GM10847 (cell line): Measurements from ENCODE around the gene PAM16.

Experiments used
- POLR2A ChIP-seq: IDR thresholded peaks from 2 replicates; pipeline ENCODE4 v1.6.1; 2011; ENCODE audit not compliant: insufficient read length; ENCODE audit errors: extremely low read depth

Gene PAM16

DNA sequence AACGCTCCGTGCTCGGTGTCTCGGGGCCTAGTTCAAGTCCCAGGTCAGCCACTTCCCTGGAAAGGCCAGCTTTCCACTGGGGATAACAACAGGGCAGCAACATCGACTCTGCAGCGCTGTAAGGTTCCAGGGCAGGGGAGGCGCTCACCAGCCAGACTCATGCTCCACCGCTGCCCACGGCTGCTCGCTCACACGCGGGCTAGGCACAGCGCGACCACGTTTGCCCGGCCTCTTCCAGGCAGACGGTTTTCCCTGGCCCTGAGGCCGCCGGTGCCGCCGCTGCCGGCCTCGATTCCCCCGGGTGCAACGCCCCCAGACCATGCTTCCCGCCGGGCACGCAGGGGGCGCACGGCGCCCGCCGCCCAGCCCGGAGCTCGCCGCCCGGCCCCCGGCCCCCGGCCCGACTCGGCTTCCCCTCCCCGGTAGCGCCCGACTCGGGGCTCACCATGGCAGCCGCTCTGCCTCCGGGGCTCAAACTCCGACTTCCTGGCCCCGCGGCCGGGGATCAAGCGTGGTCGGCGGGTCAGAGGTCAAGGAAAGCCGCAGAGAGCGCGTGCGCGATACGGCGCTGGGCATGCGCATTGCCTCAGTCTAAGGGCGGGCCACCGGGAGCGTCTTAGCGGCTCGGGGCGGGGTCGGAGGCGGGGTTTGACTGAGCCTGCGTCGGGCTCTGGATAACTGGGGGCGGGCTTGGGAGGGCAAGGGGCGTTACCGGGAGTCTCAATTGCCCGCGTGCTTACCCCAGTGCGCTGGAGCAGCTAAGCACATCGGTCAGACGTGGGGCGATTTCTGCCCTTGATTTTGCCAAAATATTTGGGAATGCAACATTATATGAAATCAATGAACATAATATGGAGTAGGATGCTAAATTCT lies at the start of gene PAM16:
TSS of gene PAM16 (minus strand) at position 535 of the 873 bp plus-strand sequence. CDS start at position 448, 87 bp downstream.
- peak; percentile 88 for TF ChIP-seq POLR2A

- no peak for TF ChIP-seq POLR2A
Measured at GRCh38 chr16:4399001-4399730, 48.0 kb upstream of the PAM16 start.

GRCh38 chr16:4395055-4395726 lies 44.1 kb upstream of the PAM16 start:
- no peak for TF ChIP-seq POLR2A

DNA sequence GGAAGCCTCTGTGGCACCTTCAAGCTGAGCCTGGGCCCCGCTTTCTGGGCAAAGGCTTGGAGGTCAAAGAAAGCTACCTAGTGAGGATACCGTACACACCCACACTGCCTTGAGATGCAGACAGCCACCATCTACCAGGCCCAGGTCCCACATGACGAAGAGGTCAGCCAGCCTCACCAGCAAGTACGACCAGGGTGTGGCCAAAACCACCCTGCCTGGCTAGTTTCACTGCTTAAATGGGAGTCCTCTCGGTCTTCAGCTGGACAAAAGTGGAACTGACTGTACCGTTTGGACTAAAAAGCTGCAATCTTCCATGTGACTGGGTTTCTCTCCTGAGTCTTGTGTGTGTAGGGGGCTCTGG lies 42.1 kb upstream of the PAM16 start:
- TF ChIP-seq POLR2A: no peak

DNA sequence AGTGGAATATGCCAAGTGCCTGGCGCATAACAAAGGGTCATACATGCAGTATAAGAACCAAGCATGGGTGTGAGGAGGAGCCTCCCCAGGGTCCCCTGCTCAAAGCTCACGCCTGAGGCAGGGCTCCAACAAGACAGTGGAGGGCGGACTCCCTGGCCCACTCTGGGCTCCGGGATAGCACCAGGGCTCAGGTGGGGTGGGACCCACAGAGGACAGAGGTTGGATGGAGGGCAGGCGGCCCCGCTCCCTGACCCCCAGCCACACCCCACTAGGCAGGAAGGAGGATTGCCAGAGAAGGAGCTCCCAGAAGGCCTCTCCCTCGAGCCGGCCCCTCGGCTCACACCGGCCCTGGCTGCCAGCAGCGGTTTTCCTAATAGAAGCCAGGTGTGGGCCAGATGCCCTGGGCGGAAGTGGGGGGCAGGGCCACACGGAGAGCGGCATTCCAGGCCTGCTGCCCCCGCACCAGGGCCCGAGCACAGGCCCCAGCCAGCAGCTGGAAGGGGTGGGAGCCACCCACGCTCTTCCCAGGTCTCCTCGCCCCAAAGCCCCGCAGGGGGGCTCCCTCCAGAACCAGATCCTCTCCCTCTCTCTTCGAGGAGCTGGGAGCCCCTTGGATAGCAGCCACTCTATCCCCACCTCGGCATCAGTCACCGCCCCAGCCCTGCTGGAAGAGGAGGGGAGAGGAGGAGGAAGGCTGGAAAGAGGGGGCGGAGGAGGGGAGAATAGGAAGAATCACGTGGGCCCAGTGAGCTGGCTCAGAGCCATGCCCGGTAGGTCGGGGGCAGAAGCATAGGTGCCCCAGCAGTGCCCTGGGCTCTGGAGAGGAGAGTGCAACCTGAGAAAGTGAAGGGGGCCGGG lies 41.5 kb upstream of the PAM16 start:
- no peak for TF ChIP-seq POLR2A

- TF ChIP-seq POLR2A: no peak
Measured at GRCh38 chr16:4391631-4392381, 40.7 kb upstream of the PAM16 start.

DNA sequence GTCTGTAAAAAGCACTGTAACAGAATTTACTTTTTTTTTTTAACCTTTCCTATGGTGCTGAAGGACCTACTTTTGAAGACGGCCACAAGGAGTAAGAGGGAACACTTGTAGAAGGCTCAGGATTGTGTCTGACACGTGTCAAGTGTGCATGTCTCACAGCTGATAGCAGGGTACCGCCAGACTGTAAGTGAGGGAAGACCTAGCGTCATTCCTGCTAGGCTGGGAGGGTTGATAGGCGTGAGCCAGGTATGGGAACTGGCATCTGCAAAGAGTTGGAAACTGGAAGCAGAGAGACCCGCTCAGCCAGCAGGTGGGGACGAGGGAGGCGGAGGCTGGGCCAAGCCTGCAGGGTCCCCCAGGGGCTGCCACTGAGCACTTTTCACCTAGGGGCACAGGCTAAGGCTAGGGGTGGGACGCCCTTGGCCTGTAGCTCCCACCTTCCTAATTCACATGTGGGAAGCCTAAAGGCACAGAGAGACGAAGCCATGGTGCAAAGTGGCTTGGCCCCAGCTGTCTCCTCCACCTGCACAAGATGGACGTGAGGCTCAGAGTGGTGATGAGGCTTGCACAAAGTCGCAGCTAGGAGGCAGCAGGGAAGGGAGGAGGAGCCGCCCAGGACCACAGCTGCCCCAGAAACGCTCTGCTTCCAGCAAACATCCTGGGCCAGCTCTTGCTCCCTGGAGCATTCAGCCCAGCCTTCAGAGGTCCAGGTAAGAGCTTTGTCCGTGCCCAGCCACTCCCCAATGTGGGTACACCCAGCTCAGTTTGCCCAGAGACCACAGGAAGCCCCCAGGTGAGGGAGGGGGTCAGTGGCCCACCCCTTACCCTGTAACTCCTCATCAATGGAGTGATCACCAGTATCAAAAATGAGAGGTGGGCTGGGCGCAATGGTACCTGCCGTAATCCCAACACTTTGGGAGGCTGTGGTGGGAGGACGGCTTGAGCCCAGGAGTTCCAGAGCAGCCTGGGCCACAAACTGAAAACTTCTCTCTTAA lies 39.4 kb upstream of the PAM16 start:
- TF ChIP-seq POLR2A: no peak

GRCh38 chr16:4389051-4389955 lies 38.2 kb upstream of the PAM16 start:
- TF ChIP-seq POLR2A: no peak

DNA sequence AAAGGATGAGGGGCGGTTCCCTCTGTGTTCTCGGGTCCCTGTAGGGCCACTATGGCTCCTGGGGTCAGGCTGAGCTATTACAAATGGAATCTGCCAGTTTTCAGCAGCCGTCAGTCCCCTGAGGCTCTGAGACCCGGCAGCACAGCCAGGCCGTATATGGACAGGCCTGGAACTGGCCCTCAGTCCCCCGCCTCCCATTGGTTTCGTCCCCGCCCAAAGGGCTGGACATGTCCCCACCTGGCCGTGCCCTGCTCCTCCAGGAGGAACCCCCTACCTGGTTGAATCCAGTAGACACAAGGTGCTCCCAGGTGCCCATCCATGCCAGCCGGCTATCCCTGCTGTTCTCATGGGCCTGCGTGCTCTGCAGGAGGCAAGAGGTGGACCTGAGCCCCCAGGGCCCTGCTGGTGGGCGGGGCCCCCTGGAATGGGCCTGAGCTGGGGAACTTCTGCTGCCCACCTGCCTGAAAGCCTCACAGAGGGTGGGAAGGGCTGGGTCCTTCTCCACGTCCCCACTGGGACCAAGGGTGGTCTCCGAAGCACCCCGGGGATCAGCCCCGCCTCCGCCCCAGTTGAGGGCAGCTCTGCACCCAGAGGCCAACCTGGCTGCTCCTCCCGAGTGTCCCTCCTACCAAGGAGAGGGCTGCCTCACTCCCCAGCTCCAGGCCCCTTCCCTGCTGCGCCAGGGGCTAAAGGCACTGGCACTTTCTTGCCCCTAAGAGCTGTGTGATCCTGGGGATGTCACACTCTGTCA lies 37.3 kb upstream of the PAM16 start:
- no peak for TF ChIP-seq POLR2A

DNA sequence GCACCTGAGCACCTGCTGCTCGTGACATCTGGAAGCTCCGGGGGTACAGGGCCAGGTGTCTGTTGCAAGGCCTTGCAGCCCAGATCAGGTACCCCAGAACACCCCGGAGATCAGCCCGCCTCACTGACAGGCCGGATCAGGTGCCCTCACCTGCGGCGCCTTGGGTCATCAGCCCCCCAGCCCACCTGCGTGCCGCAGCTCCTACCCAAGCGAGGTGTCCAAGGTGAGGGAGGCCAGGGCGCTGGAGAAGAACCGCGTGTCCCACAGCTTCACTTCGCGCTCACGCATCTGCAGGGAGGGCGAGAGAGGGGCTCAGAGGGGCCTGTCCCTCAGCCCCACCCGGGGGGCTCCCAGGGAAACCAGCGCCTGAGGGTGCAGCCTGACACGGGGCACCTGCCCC lies 36.7 kb upstream of the PAM16 start:
- TF ChIP-seq POLR2A: no peak

GRCh38 chr16:4386951-4387565 lies 35.9 kb upstream of the PAM16 start:
- TF ChIP-seq POLR2A: no peak
